ENCODE results near the gene NDUFS3. TPM values are rescaled to one million over a fixed set of nuclear protein-coding genes. Genes with fewer than 3 reads are reported as not detected.

Gene NDUFS3
- polyA plus RNA-seq, 1 donor (not counting 4 experiments of a cell fraction or from before 2014, with no cell fraction given) = 119 TPM

DNA sequence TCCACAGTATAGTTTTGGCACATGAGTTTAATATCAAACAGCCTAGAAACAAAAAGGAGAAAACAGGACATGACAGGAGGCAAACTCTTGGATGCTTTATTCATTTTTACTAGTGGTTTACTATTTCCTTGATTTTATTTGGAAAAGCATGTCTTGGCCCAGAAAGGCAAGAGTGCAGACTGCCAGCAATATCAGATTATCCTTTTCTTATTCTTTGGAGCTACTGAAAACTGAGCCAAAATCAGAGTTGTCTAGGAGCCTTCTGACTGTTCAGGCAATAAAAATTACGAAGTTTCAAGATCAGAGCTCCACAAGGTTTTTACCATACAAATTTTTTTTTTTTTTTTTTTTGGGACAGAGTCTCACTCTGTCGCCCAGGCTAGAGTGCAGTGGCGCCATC is 42.0 kb upstream of the NDUFS3 start:
- H3K4me1 ChIP-seq (ENCODE audit: control insufficient read depth, extremely low read depth, insufficient read depth, low read length) = peaks cover 27% of the 10 kb centered on the region
- no peak overlapping the region for H3K4me3 ChIP-seq (ENCODE audit: control insufficient read depth in 2 of 3, extremely low read depth in 1 of 3, insufficient read depth in 2 of 3, low read depth in 1 of 3, low read length in 3 of 3)
- dilution Hi-C loops (cut with MboI; ENCODE audit: extremely low pct_ligation_motif_present, low sequenced_read_pairs) = no loop called here
- no peak overlapping the region for H3K9ac ChIP-seq (ENCODE audit: control insufficient read depth, extremely low read depth, insufficient read depth, low read length)
- peaks cover 90% of the 10 kb centered on the region for H3K79me2 ChIP-seq (ENCODE audit: control insufficient read depth, insufficient read depth, low read length)
- no peak overlapping the region for H3K27ac ChIP-seq (ENCODE audit: control insufficient read depth, insufficient read depth, low read length)
- no peak overlapping the region for H3K4me2 ChIP-seq (ENCODE audit: control insufficient read depth, extremely low read depth, insufficient read depth, low read depth, low read length)
- no peaks in the 10 kb centered on the region for H3K9me3 ChIP-seq (ENCODE audit: control insufficient read depth, low read depth, low read length)
- no peak for DNase-seq (ENCODE audit: low read depth, low spot score)
- H3K9me1 ChIP-seq (ENCODE audit: control insufficient read depth, extremely low read depth, insufficient read depth, low read length) = no peaks in the 10 kb centered on the region
- peaks cover 1 to 4% of the 10 kb centered on the region in 2 experiments for H3K36me3 ChIP-seq (ENCODE audit: control insufficient read depth in 2 of 2, extremely low read depth in 1 of 2, insufficient read depth in 2 of 2, low read length in 2 of 2)
- FAIRE-seq = no peak
- H3K27me3 ChIP-seq (ENCODE audit: control insufficient read depth, extremely low read depth, insufficient read depth, low read length) = no peaks in the 10 kb centered on the region
- H4K20me1 ChIP-seq (ENCODE audit: control insufficient read depth, extremely low read depth, insufficient read depth, low read length) = peaks cover 10% of the 10 kb centered on the region
- TF ChIP-seq, protein P1, sequence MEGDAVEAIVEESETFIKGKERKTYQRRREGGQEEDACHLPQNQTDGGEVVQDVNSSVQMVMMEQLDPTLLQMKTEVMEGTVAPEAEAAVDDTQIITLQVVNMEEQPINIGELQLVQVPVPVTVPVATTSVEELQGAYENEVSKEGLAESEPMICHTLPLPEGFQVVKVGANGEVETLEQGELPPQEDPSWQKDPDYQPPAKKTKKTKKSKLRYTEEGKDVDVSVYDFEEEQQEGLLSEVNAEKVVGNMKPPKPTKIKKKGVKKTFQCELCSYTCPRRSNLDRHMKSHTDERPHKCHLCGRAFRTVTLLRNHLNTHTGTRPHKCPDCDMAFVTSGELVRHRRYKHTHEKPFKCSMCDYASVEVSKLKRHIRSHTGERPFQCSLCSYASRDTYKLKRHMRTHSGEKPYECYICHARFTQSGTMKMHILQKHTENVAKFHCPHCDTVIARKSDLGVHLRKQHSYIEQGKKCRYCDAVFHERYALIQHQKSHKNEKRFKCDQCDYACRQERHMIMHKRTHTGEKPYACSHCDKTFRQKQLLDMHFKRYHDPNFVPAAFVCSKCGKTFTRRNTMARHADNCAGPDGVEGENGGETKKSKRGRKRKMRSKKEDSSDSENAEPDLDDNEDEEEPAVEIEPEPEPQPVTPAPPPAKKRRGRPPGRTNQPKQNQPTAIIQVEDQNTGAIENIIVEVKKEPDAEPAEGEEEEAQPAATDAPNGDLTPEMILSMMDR (optimal IDR thresholded peaks at IDR 0.05 in 1 of 3, IDR thresholded peaks at IDR 0.05 in 1 of 3, conservative IDR thresholded peaks at IDR 0.05 in 1 of 3; ENCODE audit: extremely low read depth in 1 of 3, insufficient read depth in 2 of 3, low read length in 3 of 3) = no peak
- no peak for TF ChIP-seq EZH2 (IDR thresholded peaks at IDR 0.05; ENCODE audit: low read length)
- no peak overlapping the region for H2AFZ ChIP-seq (ENCODE audit: control insufficient read depth, low read length)

DNA sequence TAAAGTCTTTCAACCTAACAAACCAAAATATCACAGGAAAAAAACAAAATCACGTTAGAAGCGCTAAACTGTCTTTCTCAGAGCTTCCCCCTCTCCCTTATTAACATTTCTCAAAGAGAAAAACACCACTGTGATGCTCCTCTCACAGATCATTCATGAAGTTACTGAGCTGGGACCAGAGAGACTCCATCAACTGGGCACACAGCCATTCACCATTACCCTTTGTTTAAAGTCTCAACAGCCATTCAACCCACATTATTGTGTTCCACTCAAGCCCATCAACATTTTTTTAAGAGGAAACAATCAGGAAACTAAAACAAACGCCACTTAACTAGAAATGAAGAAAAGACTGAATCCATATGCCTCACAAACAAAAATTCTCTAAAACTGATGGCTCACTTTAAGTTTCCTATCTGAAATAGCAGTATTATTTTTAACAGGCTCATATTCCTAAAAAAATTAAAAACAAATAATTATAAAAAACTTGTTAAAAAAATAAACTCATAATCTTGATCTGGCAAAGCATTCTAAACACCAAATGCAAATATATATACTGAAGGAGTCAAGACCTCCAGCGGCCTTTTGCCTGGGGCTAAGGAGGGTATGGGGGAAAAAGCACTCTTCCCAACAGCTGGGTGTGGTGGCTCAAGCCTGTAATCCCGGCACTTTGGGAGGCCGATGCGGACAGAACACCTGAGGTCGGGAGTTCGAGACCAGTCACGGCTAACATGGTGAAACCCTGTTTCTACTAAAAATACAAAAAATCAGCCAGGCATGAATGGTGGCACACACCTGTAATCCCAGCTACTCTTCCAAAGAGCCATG is 39.9 kb upstream of the NDUFS3 start:
- Histone ChIP-seq H4K20me1 (ENCODE audit: control insufficient read depth, extremely low read depth, insufficient read depth, low read length) (peaks cover 11% of the 10 kb centered on the region), H3K79me2 (ENCODE audit: control insufficient read depth, insufficient read depth, low read length) (peaks cover 90% of the 10 kb centered on the region), H3K4me3 (ENCODE audit: control insufficient read depth in 2 of 3, extremely low read depth in 1 of 3, insufficient read depth in 2 of 3, low read depth in 1 of 3, low read length in 3 of 3) (peak overlapping the region in 2 of 3 experiments; percentile 48 to 58), H3K9me1 (ENCODE audit: control insufficient read depth, extremely low read depth, insufficient read depth, low read length) (no peaks in the 10 kb centered on the region), H3K4me1 (ENCODE audit: control insufficient read depth, extremely low read depth, insufficient read depth, low read length) (peaks cover 33% of the 10 kb centered on the region), H2AFZ (ENCODE audit: control insufficient read depth, low read length) (no peak overlapping the region), H3K4me2 (ENCODE audit: control insufficient read depth, extremely low read depth, insufficient read depth, low read depth, low read length) (peak overlapping the region; percentile 74), H3K9ac (ENCODE audit: control insufficient read depth, extremely low read depth, insufficient read depth, low read length) (peak overlapping the region; percentile 73), H3K27ac (ENCODE audit: control insufficient read depth, insufficient read depth, low read length) (peak overlapping the region; percentile 94), H3K36me3 (ENCODE audit: control insufficient read depth in 2 of 2, extremely low read depth in 1 of 2, insufficient read depth in 2 of 2, low read length in 2 of 2) (peaks cover 0 to 4% of the 10 kb centered on the region in 2 experiments), H3K9me3 (ENCODE audit: control insufficient read depth, low read depth, low read length) (no peaks in the 10 kb centered on the region), H3K27me3 (ENCODE audit: control insufficient read depth, extremely low read depth, insufficient read depth, low read length) (no peaks in the 10 kb centered on the region)
- TF ChIP-seq, protein P1 (optimal IDR thresholded peaks at IDR 0.05 in 1 of 3, IDR thresholded peaks at IDR 0.05 in 1 of 3, conservative IDR thresholded peaks at IDR 0.05 in 1 of 3; ENCODE audit: extremely low read depth in 1 of 3, insufficient read depth in 2 of 3, low read length in 3 of 3) = no peak
- TF ChIP-seq EZH2 (IDR thresholded peaks at IDR 0.05; ENCODE audit: low read length) = no peak
- no peak for DNase-seq (ENCODE audit: low read depth, low spot score)
- dilution Hi-C loops (cut with MboI; ENCODE audit: extremely low pct_ligation_motif_present, low sequenced_read_pairs) = no loop called here
- no peak for FAIRE-seq
